Right lobe of liver (tissue), 6 donors: ENCODE results near the gene DOCK10. TPM values are rescaled to one million over a fixed set of nuclear protein-coding genes. Genes with fewer than 3 reads are reported as not detected.

ENCODE experiments used
- ATAC-seq, 4 donors: fragments of 200-7000 bp; cut with Tn5 transposase; one replicate each; pipeline ENCODE4 v1.9.1; 2020; ENCODE audit warnings: mild to moderate bottlenecking in 4 of 4, moderate library complexity in 4 of 4
- DNase-seq, 3 donors: peaks; one replicate each; pipeline ENCODE4 v3.0.0-alpha.2; 2020
- H3K27ac ChIP-seq, 3 donors: fragments of 200-600 bp; one replicate each; pipeline ENCODE4 v1.8.0; 2022
- H3K27me3 ChIP-seq, 2 donors: fragments of 200-600 bp; one replicate each; pipeline ENCODE4 v1.8.0; 2022
- H3K36me3 ChIP-seq, 4 donors: fragments of 200-600 bp; sonication (generic) in 1 of 4; one replicate each; pipeline versions ENCODE4 v1.5.1 to v1.8.0; 2017 to 2022; ENCODE audit warnings: control low read depth in 1 of 4
- H3K4me1 ChIP-seq, 4 donors: fragments of 200-600 bp; sonication (generic) in 1 of 4; one replicate each; pipeline versions ENCODE4 v1.5.1 to v1.8.0; 2017 to 2022; ENCODE audit warnings: control low read depth in 1 of 4
- H3K4me3 ChIP-seq, 3 donors: fragments of 200-600 bp; one replicate each; pipeline ENCODE4 v1.8.0; 2022
- H3K9me3 ChIP-seq, 4 donors: fragments of 200-600 bp; sonication (generic) in 1 of 4; one replicate each; pipeline versions ENCODE4 v1.5.1 to v1.8.0; 2017 to 2022; ENCODE audit warnings: control low read depth in 1 of 4
- CTCF ChIP-seq, 4 donors: fragments of 200-600 bp in 3 of 4; fragments of 450-650 bp in 1 of 4; IDR thresholded peaks; one replicate each; pipeline versions ENCODE4 v1.5.1 to v1.8.0; 2016 to 2022; ENCODE audit warnings: antibody characterized with exemption in 4 of 4, mild to moderate bottlenecking in 2 of 4
- POLR2A ChIP-seq: fragments of 450-650 bp; IDR thresholded peaks from one replicate; pipeline ENCODE4 v1.6.1; 2017; ENCODE audit warnings: antibody characterized with exemption, mild to moderate bottlenecking
- WGBS: methylation state at CpG from one replicate; pipeline ENCODE4 v1.1.6; 2018; ENCODE audit warnings: low coverage, low lambda C conversion rate; ENCODE audit not compliant: insufficient coverage; ENCODE audit errors: missing lambda C conversion rate; 5-methylcytosine and 5-hydroxymethylcytosine counted together
- intact Hi-C, 2 donors: fragments of 100-400 bp; cut with DNase I; formaldehyde crosslinking; loops; one replicate each; pipeline versions ENCODE4 v1.11.2 to v1.14.1; 2022
- total RNA-seq, 6 experiments: library from RNA; depleted of rRNA in 2 of 6; stranded (reverse); fragments of >200 nt in 2 of 6; fragmentation: NEBNext Ultra II Directional in 3 of 6; extraction: Animal tissue kit (Norgen Biotek cat#: 25700) in 3 of 6; gene quantifications; one replicate each; pipeline versions ENCODE4 v1.1.0 to v1.2.4, GENCODE V29; 2016 to 2023
- donor health status: DM: no; HTN: yes; CAD: no.
- donor health status: DM: no; HTN: no; CAD: no.
- donor health status: DM: no; HTN: no; CAD: no.
- donor health status: DM: no; HTN: yes; CAD: no.
- donor health status: DM: no; HTN: yes; CAD: no.

The DOCK10 gene
- total RNA-seq, 6 experiments from 2014 or later, result 5.1 to 10.2 (median 7.1) TPM

DNA sequence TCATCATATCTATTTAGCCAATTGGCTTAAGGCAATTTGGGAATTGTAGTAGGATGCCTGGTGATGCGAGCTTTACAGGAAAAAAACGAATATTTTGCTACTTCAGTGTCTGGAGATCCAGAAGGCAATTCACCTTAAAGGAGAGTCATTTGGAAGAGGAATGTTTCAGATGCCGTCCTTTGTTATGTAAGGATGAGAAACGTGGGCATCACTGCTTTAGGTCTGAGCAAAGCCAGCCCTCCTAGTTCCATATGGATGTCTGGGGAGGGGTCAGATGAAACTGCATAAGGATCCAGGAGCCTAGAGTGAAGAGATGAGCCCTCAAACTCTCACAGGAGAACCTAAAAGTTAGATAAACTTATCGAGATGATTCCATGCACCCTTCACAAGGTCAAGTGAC is 30.9 kb upstream of the DOCK10 start:
- ATAC-seq, result no peak
- intact Hi-C loops, result no loop called here
- TF ChIP-seq POLR2A (no peak), CTCF (IDR thresholded peaks at IDR 0.05) (no peak)

DNA sequence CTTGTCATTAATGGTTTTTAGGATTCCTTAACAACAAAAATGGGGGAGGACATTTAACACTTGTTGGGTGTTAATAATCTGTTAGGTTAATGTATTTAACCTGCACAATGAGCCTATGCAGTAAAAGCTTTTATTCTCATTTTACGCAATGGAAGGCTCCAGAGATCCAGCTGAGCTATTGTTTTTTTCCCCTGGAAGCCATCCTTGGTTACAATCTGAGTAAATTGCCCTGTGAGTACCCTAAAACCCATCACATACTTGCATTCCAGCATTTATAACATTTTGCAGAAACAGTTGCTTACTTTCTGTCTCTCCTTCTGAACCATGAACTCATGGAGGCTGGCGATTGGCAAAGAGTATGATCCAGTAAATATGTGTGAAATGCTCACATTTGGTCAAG is 30.2 kb upstream of the DOCK10 start:
- Histone ChIP-seq H3K27me3 (no peaks in the 10 kb centered on the region), H3K4me3 (no peak overlapping the region), H3K27ac (no peak overlapping the region), H3K4me1 (no peaks in the 10 kb centered on the region), H3K9me3 (no peaks in the 10 kb centered on the region), H3K36me3 (no peaks in the 10 kb centered on the region)
- no peak for TF ChIP-seq POLR2A
- no peak for TF ChIP-seq CTCF (IDR thresholded peaks at IDR 0.05)
- intact Hi-C loops, result no loop called here
- ATAC-seq (no peak), DNase-seq (no peak)
- WGBS, result 80% methylated on average over 2 of the region's 2 CpGs

More for the DNA sequence above, 30.9 kb upstream of the DOCK10 start:
- no peaks in the 10 kb centered on the region for H3K36me3 ChIP-seq
- H3K27ac ChIP-seq, result no peak overlapping the region
- H3K4me3 ChIP-seq, result no peak overlapping the region
- DNase-seq, result no peak
- H3K27me3 ChIP-seq, result no peaks in the 10 kb centered on the region
- H3K9me3 ChIP-seq, result no peaks in the 10 kb centered on the region
- H3K4me1 ChIP-seq, result no peaks in the 10 kb centered on the region
- WGBS, result 48% methylated on average over 5 of the region's 5 CpGs

DNA sequence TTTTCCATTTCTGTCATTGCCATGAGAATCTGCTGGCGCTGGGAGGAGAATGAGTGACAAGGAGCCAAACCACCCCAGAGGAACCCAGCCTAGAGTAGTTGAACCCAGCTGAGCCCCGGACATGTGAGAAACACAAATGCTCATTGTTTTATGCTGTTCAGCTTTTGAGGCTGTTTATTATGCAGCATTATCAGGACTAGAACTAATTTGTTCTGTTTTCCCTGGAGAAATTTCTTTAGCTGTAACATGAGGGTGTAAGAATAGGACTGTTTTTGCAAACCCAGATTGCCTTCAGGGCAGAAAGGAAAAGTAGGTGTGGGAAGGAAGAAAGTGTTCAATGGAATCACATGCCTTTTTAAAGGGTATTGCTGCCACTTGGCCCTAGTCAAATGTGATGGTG is 28.5 kb upstream of the DOCK10 start:
- ATAC-seq, result no peak
- no peaks in the 10 kb centered on the region for H3K4me1 ChIP-seq
- 65% methylated on average over 2 of the region's 2 CpGs for WGBS
- no peak overlapping the region for H3K4me3 ChIP-seq
- H3K27ac ChIP-seq, result no peak overlapping the region
- no peak for TF ChIP-seq POLR2A
- TF ChIP-seq CTCF (IDR thresholded peaks at IDR 0.05), result no peak
- no peaks in the 10 kb centered on the region for H3K9me3 ChIP-seq
- DNase-seq, result no peak
- H3K36me3 ChIP-seq, result no peaks in the 10 kb centered on the region
- no peaks in the 10 kb centered on the region for H3K27me3 ChIP-seq
- intact Hi-C loops, result no loop called here

GRCh38 chr2:225069966-225070365 is 27.7 kb upstream of the DOCK10 start:
- WGBS, result 0% methylated on average over 1 of the region's 1 CpG
- intact Hi-C loops, result no loop called here
- ATAC-seq, result no peak

More at GRCh38 chr2:225069966-225070365, 27.7 kb upstream of the DOCK10 start:
- Histone ChIP-seq H3K27ac (no peak overlapping the region), H3K4me3 (no peak overlapping the region), H3K9me3 (no peaks in the 10 kb centered on the region), H3K27me3 (no peaks in the 10 kb centered on the region), H3K36me3 (no peaks in the 10 kb centered on the region), H3K4me1 (no peaks in the 10 kb centered on the region)
- TF ChIP-seq CTCF (IDR thresholded peaks at IDR 0.05) (no peak), POLR2A (no peak)
- DNase-seq, result no peak
